Stimulated activated CD4-positive, alpha-beta T cell treated with anti-CD3 and anti-CD28 coated beads, Interleukin-4, amount 100 ng/mL, for 24 hours (primary cell): ENCODE data around the gene WBP2.
A peak's percentile ranks its signal among the peaks of the same experiment; 100 is the strongest.

ENCODE experiments used
- DNase-seq: peaks from one replicate; pipeline ENCODE4 v3.0.0-alpha.2; 2020

WBP2 gene

GRCh38 chr17:75855310-75856061 is at the start of gene WBP2:
Gene WBP2 (minus strand): TSS chr17:75855335. CDS start chr17:75855297, 38 bp downstream.
- peak; percentile 99 for DNase-seq

GRCh38 chr17:75902406-75902805 is 47.3 kb upstream of the WBP2 start:
- no peak for DNase-seq

GRCh38 chr17:75901727-75902126 is 46.6 kb upstream of the WBP2 start:
- DNase-seq = no peak

- DNase-seq = no peak
Measured at GRCh38 chr17:75900691-75901533, 45.8 kb upstream of the WBP2 start.

- no peak for DNase-seq
Measured at GRCh38 chr17:75899767-75900468, 44.8 kb upstream of the WBP2 start.

GRCh38 chr17:75899353-75899752 is 44.2 kb upstream of the WBP2 start:
- no peak for DNase-seq

- no peak for DNase-seq
Measured at GRCh38 chr17:75898791-75899190, 43.7 kb upstream of the WBP2 start.

GRCh38 chr17:75898065-75898464 is 42.9 kb upstream of the WBP2 start:
- no peak for DNase-seq

- DNase-seq = no peak
Measured at GRCh38 chr17:75897160-75898019, 42.3 kb upstream of the WBP2 start.

- peak; percentile 78 for DNase-seq
Measured at GRCh38 chr17:75896415-75897159, 41.5 kb upstream of the WBP2 start, which contains the start of gene TRIM65. Gene TRIM65 (minus strand): TSS chr17:75896951. CDS start chr17:75896937, 14 bp downstream.

- no peak for DNase-seq
Measured at GRCh38 chr17:75895370-75896155, 40.4 kb upstream of the WBP2 start.

GRCh38 chr17:75894049-75894733 is 39.1 kb upstream of the WBP2 start:
- no peak for DNase-seq

- no peak for DNase-seq
Measured at GRCh38 chr17:75893305-75894048, 38.3 kb upstream of the WBP2 start.

GRCh38 chr17:75892556-75893224 is 37.6 kb upstream of the WBP2 start:
- no peak for DNase-seq

- DNase-seq = no peak
Measured at GRCh38 chr17:75891605-75892555, 36.7 kb upstream of the WBP2 start.

- no peak for DNase-seq
Measured at GRCh38 chr17:75891022-75891604, 36.0 kb upstream of the WBP2 start.

GRCh38 chr17:75889454-75889853 is 34.3 kb upstream of the WBP2 start:
- no peak for DNase-seq
